Stimulated activated CD4-positive, alpha-beta T cell treated with anti-CD3 and anti-CD28 coated beads, Interleukin-12 subunit alpha, Interleukin-12 subunit beta, amount 100 ng/mL, for 24 hours (primary cell): ENCODE results near the gene SLC22A31.
"Not testable (repeated sequence)": the region's sequence is repeated elsewhere in the genome, so short reads cannot be mapped to it uniquely, and the experiment has no call there.

Experiments used
- DNase-seq, 2 experiments: peaks; one replicate each; pipeline ENCODE4 v3.0.0-alpha.2; 2020; ENCODE audit warnings: low read depth in 2 of 2

The SLC22A31 gene

GRCh38 chr16:89200124-89200849, at the start of gene SLC22A31:
Gene SLC22A31 (minus strand): TSS chr16:89200537. CDS start chr16:89200501, 36 bp downstream.
- DNase-seq, result no peak

- DNase-seq, result no peak
These were observed 48.1 kb upstream of the SLC22A31 start for GRCh38 chr16:89248196-89248982.

- DNase-seq, result not testable (repeated sequence)
These were observed 47.4 kb upstream of the SLC22A31 start for GRCh38 chr16:89247734-89248075.

GRCh38 chr16:89246903-89247733, 46.8 kb upstream of the SLC22A31 start:
- peak; percentile 92 to 93 for DNase-seq

- DNase-seq, result no peak
These were observed 46.1 kb upstream of the SLC22A31 start for GRCh38 chr16:89246383-89246902.

- DNase-seq, result no peak
These were observed 44.4 kb upstream of the SLC22A31 start for GRCh38 chr16:89244754-89245153.

- DNase-seq, result not testable (repeated sequence)
These were observed 43.9 kb upstream of the SLC22A31 start for GRCh38 chr16:89244264-89244663.

GRCh38 chr16:89243664-89244063, 43.3 kb upstream of the SLC22A31 start:
- no peak for DNase-seq

GRCh38 chr16:89242795-89243200, 42.5 kb upstream of the SLC22A31 start:
- no peak for DNase-seq

GRCh38 chr16:89241187-89242007, 41.1 kb upstream of the SLC22A31 start:
- DNase-seq, result peak; percentile 56 to 61

- DNase-seq, result no peak
These were observed 37.4 kb upstream of the SLC22A31 start for GRCh38 chr16:89237733-89238132.

GRCh38 chr16:89233678-89234490, 33.5 kb upstream of the SLC22A31 start:
- DNase-seq, result no peak

- no peak for DNase-seq
These were observed 31.8 kb upstream of the SLC22A31 start for GRCh38 chr16:89232107-89232506.

GRCh38 chr16:89230255-89230654, 29.9 kb upstream of the SLC22A31 start:
- DNase-seq, result no peak

- DNase-seq, result no peak
These were observed 24.3 kb upstream of the SLC22A31 start for GRCh38 chr16:89224665-89225064.

- no peak for DNase-seq
These were observed 22.6 kb upstream of the SLC22A31 start for GRCh38 chr16:89222931-89223330.

- no peak for DNase-seq
These were observed 21.3 kb upstream of the SLC22A31 start for GRCh38 chr16:89221604-89222003.

- DNase-seq, result no peak
These were observed 19.0 kb upstream of the SLC22A31 start for GRCh38 chr16:89219365-89219764.

- peak; percentile 66 to 68 for DNase-seq
These were observed 17.3 kb upstream of the SLC22A31 start, which contains the start of gene ZNF778 for GRCh38 chr16:89217388-89218191. Gene ZNF778 (plus strand): TSS chr16:89217703. CDS start chr16:89221128, 3,425 bp downstream.

GRCh38 chr16:89217138-89217387, 16.7 kb upstream of the SLC22A31 start:
- DNase-seq, result no peak
